IgD-negative memory B cell (primary cell): ENCODE measurements around the gene SYT2. TPM values are rescaled to one million over a fixed set of nuclear protein-coding genes. Genes with fewer than 3 reads are reported as not detected.
A peak's percentile ranks its signal among the peaks of the same experiment; 100 is the strongest.
"Not testable (repeated sequence)": the region's sequence is repeated elsewhere in the genome, so short reads cannot be mapped to it uniquely, and the experiment has no call there.

Source experiments
- H3K27ac Mint-ChIP-seq, 3 donors: one replicate each; pipeline ENCODE4 v1.8.0; 2020 to 2022; ENCODE audit warnings: mild to moderate bottlenecking in 3 of 3, mixed read lengths in 3 of 3, moderate library complexity in 1 of 3
- H3K27me3 Mint-ChIP-seq: one replicate; pipeline ENCODE4 v1.8.0; 2021; ENCODE audit warnings: mixed read lengths
- H3K36me3 Mint-ChIP-seq: one replicate; pipeline ENCODE4 v1.8.0; 2020; ENCODE audit warnings: mild to moderate bottlenecking, mixed read lengths
- H3K4me1 Mint-ChIP-seq, 3 donors: one replicate each; pipeline ENCODE4 v1.8.0; 2020 to 2022; ENCODE audit warnings: mixed read lengths in 3 of 3, mild to moderate bottlenecking in 1 of 3
- H3K4me3 Mint-ChIP-seq, 4 donors: one replicate each; pipeline ENCODE4 v1.8.0; 2020 to 2022; ENCODE audit warnings: mild to moderate bottlenecking in 4 of 4, mixed read lengths in 4 of 4, moderate library complexity in 3 of 4
- H3K9me3 Mint-ChIP-seq, 3 donors: one replicate each; pipeline ENCODE4 v1.8.0; 2020 to 2021; ENCODE audit warnings: mixed read lengths in 3 of 3, mild to moderate bottlenecking in 1 of 3
- polyA plus RNA-seq: library from polyadenylated mRNA; unstranded; fragments of 300-500 nt; fragmentation: Illumina TruSeq; gene quantifications from one replicate; pipeline ENCODE4 v1.2.3, GENCODE V29; 2021

The SYT2 gene
- polyA plus RNA-seq, 1 donor from 2014 or later = not detected

- Mint-ChIP-seq H3K9me3 (no peaks in the 10 kb centered on the region), H3K4me1 (peaks cover 18 to 30% (median 29%) of the 10 kb centered on the region in 3 donors), H3K27me3 (no peaks in the 10 kb centered on the region), H3K4me3 (no peak overlapping the region), H3K36me3 (peaks cover 13% of the 10 kb centered on the region), H3K27ac (no peak overlapping the region)
Observed at GRCh38 chr1:202567738-202568137, 142.5 kb downstream of the SYT2 start.

GRCh38 chr1:202565890-202566602, 144.2 kb downstream of the SYT2 start:
- Mint-ChIP-seq H3K4me3 (peak overlapping the region in 2 of 4 donors; percentile 7 to 9), H3K4me1 (peaks cover 18 to 30% (median 29%) of the 10 kb centered on the region in 3 donors), H3K27me3 (no peaks in the 10 kb centered on the region), H3K27ac (no peak overlapping the region), H3K36me3 (peaks cover 13% of the 10 kb centered on the region), H3K9me3 (no peaks in the 10 kb centered on the region)

DNA sequence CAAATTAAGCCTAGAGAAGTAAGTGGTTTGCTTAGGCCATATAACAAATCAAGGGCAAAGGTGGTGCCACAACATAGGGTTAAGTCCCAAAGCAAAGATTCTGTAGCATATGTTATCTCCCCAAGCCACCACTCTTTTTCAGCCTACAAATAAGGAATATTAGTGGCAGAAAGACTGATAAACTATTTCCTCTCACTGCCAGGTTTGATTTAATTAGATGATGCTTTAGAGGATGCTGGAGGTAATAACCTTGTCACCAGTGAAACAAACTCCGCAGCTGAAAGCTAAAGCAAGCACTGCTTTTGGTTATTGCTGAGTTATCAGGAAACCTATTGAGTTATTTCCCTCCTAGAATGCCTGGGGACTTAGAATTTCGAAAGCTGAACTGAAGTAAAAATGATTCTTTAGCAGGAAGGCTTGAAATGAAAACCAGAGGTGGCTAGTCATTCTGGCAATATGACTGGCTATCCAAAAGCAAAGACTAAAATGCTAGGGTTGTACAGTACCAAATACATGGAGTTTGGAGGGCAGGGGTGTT, 145.2 kb downstream of the SYT2 start:
- H3K9me3 Mint-ChIP-seq = no peaks in the 10 kb centered on the region
- no peaks in the 10 kb centered on the region for H3K27me3 Mint-ChIP-seq
- H3K4me1 Mint-ChIP-seq = peaks cover 18 to 30% (median 29%) of the 10 kb centered on the region in 3 donors
- peaks cover 13% of the 10 kb centered on the region for H3K36me3 Mint-ChIP-seq
- H3K4me3 Mint-ChIP-seq = no peak overlapping the region
- H3K27ac Mint-ChIP-seq = no peak overlapping the region

- no peaks in the 10 kb centered on the region for H3K9me3 Mint-ChIP-seq
- H3K36me3 Mint-ChIP-seq = peaks cover 13% of the 10 kb centered on the region
- peaks cover 18 to 30% (median 29%) of the 10 kb centered on the region in 3 donors for H3K4me1 Mint-ChIP-seq
- H3K27ac Mint-ChIP-seq = no peak overlapping the region
- no peaks in the 10 kb centered on the region for H3K27me3 Mint-ChIP-seq
- H3K4me3 Mint-ChIP-seq = no peak overlapping the region
Observed at GRCh38 chr1:202563818-202564217, 146.4 kb downstream of the SYT2 start.

DNA sequence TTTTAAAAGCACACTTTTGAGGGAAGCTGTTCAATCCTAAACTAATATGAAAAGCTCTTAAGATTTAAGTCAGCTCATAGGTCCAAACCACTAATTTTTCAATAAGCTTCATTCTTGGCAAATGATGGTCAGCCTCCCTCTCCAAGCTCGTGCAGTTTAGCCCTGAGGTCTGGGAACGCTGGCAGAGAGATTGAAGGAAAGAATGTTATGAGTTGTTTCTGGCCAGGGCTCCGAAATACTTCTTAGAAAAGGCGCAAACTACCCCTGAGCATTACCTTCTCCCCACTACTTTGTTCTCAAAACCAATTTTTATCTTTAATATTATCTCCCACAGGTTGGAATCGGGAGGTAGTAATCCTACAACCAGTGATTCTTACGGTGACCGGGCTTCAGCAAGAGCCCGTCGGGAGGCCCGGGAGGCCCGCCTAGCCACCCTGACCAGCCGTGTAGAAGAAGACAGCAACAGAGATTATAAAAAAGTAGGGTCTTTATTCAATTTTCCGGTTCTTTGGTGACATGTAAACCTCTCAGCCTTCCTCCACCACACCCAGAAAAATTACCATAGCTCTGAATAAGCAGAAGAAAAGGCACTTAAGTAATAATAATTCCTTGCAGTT, 147.7 kb downstream of the SYT2 start:
- Mint-ChIP-seq H3K27ac (no peak overlapping the region), H3K9me3 (no peaks in the 10 kb centered on the region), H3K4me1 (peaks cover 18 to 30% (median 29%) of the 10 kb centered on the region in 3 donors), H3K36me3 (peaks cover 14% of the 10 kb centered on the region), H3K27me3 (no peaks in the 10 kb centered on the region), H3K4me3 (no peak overlapping the region)

DNA sequence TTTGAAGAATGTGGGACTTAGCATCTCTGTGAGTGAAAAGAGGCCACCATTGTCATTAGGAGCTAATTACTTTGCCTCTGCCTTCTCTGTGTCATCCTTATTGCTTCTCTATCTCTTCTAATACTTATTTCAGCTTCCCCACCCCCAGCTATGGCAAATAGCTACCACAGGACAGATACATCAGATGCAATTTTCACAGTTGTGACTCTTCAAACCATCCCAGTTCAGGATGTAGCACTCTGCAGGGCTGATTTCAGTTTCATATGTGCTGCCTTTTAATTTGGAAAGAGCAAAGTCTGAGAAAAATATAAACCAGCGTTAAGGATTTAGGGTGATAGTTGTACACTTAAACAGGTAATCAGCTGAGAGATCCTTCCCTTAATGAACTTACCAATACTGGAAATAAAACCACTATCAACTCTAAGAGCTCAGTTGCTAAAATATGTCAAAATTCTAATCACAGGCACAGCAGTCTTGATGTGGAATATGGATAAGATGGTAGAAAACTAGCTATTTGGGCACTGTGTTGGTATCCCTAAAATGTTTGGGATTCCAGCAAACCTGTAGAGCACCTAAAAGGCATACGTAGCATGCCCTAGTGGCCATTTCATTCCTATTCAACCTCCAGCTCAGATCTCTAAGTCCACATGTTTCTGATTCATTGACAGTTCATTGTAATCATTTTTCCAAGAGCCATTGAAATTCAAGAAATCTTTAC, 148.4 kb downstream of the SYT2 start:
- H3K4me1 Mint-ChIP-seq = peaks cover 15 to 26% (median 25%) of the 10 kb centered on the region in 3 donors
- no peaks in the 10 kb centered on the region for H3K9me3 Mint-ChIP-seq
- peaks cover 11% of the 10 kb centered on the region for H3K36me3 Mint-ChIP-seq
- no peaks in the 10 kb centered on the region for H3K27me3 Mint-ChIP-seq
- no peak overlapping the region for H3K4me3 Mint-ChIP-seq
- no peak overlapping the region for H3K27ac Mint-ChIP-seq

DNA sequence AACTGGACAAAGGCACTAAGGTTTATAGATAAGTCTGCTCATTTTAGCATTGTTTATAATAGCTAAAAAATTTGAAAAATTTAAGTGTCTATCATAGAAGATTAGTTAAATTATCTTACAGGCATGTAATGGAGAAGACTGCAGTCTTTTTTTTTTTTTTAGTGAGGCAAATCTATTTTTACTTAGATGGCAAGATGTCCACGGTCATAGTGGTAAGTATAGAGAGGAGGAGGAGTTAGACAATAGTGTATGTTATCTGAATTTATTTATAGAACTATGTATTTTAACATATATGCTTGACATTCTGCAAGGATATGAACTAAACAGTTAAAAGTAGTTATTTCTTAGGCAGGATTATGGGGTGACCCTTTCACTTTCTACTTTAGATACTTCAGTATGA, 149.0 kb downstream of the SYT2 start:
- Mint-ChIP-seq H3K27ac (no peak overlapping the region), H3K4me3 (no peak overlapping the region)

GRCh38 chr1:202557662-202558061, 152.6 kb downstream of the SYT2 start:
- not testable (repeated sequence) for H3K27me3 Mint-ChIP-seq, H3K4me3 Mint-ChIP-seq, H3K36me3 Mint-ChIP-seq, H3K9me3 Mint-ChIP-seq
- Mint-ChIP-seq H3K4me1 (peaks cover 6 to 14% (median 13%) of the 10 kb centered on the region in 3 donors), H3K27ac (peak overlapping the region in 1 of 3 donors; percentile 52)

More for the DNA sequence above, 149.0 kb downstream of the SYT2 start:
- no peaks in the 10 kb centered on the region for H3K27me3 Mint-ChIP-seq
- no peaks in the 10 kb centered on the region for H3K9me3 Mint-ChIP-seq
- peaks cover 12 to 23% (median 21%) of the 10 kb centered on the region in 3 donors for H3K4me1 Mint-ChIP-seq
- H3K36me3 Mint-ChIP-seq = peaks cover 11% of the 10 kb centered on the region

DNA sequence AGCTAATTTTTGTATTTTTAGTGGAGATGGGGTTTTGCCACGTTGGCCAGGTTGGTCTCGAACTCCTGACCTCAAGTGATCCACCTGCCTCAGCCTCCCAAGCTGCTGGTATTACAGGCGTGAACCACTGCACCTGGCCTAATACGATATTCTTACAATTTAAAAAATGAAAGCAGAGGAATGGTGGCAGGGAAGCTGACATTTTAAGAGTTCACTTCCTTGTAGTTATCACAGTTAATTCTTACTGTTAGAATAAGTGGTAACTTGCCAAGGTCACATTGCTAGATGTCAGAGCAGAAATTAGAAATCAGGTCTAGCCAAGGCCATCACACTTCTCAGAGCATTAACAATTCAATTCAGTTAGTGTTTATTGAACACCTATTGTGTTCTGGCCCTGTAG, 154.2 kb downstream of the SYT2 start:
- peaks cover 6 to 14% (median 13%) of the 10 kb centered on the region in 3 donors for H3K4me1 Mint-ChIP-seq
- H3K9me3 Mint-ChIP-seq, H3K36me3 Mint-ChIP-seq, H3K27me3 Mint-ChIP-seq, H3K4me3 Mint-ChIP-seq, H3K27ac Mint-ChIP-seq: not testable (repeated sequence)

- peaks cover 6 to 14% (median 13%) of the 10 kb centered on the region in 3 donors for H3K4me1 Mint-ChIP-seq
- not testable (repeated sequence) for H3K4me3 Mint-ChIP-seq, H3K27me3 Mint-ChIP-seq, H3K9me3 Mint-ChIP-seq, H3K27ac Mint-ChIP-seq, H3K36me3 Mint-ChIP-seq
Observed at GRCh38 chr1:202554619-202555018, 155.6 kb downstream of the SYT2 start.

GRCh38 chr1:202553560-202554038, 156.7 kb downstream of the SYT2 start:
- Mint-ChIP-seq H3K4me3 (peak overlapping the region in 2 of 4 donors; percentile 15 to 75), H3K4me1 (peaks cover 6 to 14% (median 13%) of the 10 kb centered on the region in 3 donors)

DNA sequence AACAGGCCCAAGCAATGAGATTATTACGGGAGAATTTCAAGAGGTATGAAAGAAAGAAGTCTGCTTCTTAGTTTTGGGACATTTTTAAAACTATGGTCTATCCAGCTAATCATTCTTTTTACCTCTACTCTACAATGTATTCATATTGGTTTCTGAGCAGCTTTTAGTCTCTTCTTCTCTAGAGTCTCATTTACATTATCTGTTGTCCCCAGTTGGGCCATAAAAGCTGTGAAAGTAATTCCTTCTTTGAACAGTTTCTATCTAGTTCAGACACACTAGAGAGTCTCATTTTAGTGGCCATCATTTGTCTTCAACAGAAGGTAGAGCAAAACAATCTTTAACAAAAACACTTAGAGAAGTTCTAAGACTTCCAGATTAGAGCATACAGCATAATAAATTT, 157.2 kb downstream of the SYT2 start:
- H3K27ac Mint-ChIP-seq = peak overlapping the region in 1 of 3 donors; percentile 90
- H3K4me1 Mint-ChIP-seq = peaks cover 6 to 14% (median 13%) of the 10 kb centered on the region in 3 donors
- H3K36me3 Mint-ChIP-seq, H3K9me3 Mint-ChIP-seq, H3K27me3 Mint-ChIP-seq: not testable (repeated sequence)
- peak overlapping the region in 1 of 4 donors; percentile 5 for H3K4me3 Mint-ChIP-seq

More at GRCh38 chr1:202553560-202554038, 156.7 kb downstream of the SYT2 start:
- no peaks in the 10 kb centered on the region for H3K27me3 Mint-ChIP-seq
- H3K27ac Mint-ChIP-seq = peak overlapping the region in 1 of 3 donors; percentile 90
- peaks cover 1% of the 10 kb centered on the region for H3K36me3 Mint-ChIP-seq
- H3K9me3 Mint-ChIP-seq = no peaks in the 10 kb centered on the region

DNA sequence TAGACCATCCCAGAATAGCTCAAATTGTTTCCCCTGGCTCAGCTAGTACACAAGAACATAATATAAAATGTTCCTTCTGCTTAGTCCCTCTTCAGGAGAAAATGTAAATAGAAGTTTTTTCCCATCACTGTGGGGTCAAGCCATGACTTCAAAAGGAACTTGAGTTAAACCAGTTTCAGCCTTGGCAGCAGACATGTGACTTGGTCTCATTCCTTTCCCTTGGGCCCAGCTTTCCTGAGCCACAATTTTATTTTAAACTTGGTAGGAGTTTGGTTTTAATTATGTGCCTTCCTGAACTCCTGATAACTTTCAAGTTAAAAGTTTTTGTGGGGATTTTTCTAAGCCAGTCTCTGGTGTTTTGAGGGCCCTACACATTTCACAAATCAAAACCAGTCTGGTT, 157.6 kb downstream of the SYT2 start:
- H3K27ac Mint-ChIP-seq = peak overlapping the region in 1 of 3 donors; percentile 90
- H3K9me3 Mint-ChIP-seq, H3K27me3 Mint-ChIP-seq, H3K4me3 Mint-ChIP-seq, H3K36me3 Mint-ChIP-seq: not testable (repeated sequence)
- peaks cover 6 to 14% (median 13%) of the 10 kb centered on the region in 3 donors for H3K4me1 Mint-ChIP-seq

DNA sequence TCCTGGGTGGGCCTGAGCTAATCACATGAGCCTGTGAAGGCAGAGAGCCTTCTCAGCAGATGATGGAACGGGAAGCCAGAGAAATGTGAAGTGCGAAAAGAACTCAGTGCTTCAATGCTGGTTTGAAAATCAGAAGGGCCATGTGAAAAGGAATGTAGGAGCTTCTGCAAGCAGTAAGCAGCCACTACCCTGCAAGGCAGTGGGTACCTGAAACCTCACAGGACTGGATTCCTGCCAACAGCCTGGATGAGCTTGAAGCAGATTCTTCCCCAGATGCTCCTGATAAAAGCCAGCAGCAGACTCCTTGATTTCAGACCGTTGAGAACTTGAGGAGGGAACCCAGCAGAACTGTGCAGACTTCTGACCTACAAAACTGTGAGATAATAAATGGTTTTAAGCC, 158.6 kb downstream of the SYT2 start:
- peaks cover 9 to 19% (median 18%) of the 10 kb centered on the region in 3 donors for H3K4me1 Mint-ChIP-seq
- no peak overlapping the region for H3K4me3 Mint-ChIP-seq
- H3K27me3 Mint-ChIP-seq = no peaks in the 10 kb centered on the region
- H3K36me3 Mint-ChIP-seq = peaks cover 1% of the 10 kb centered on the region
- no peak overlapping the region for H3K27ac Mint-ChIP-seq
- no peaks in the 10 kb centered on the region for H3K9me3 Mint-ChIP-seq

- H3K4me3 Mint-ChIP-seq, H3K9me3 Mint-ChIP-seq, H3K27me3 Mint-ChIP-seq, H3K27ac Mint-ChIP-seq, H3K36me3 Mint-ChIP-seq: not testable (repeated sequence)
- peaks cover 20 to 29% (median 26%) of the 10 kb centered on the region in 3 donors for H3K4me1 Mint-ChIP-seq
Observed at GRCh38 chr1:202550088-202550487, 160.2 kb downstream of the SYT2 start.
